OCI-LY3 (cell line): Measurements from ENCODE around the gene ACTL6B.

Source experiments
- EZH2phosphoT487 ChIP-seq: fragments of 200-600 bp; shearing (Covaris generic); IDR thresholded peaks from 2 replicates; pipeline ENCODE4 v1.6.1; 2018; ENCODE audit warnings: antibody characterized with exemption, mixed run types, low read depth
- TF ChIP-seq, protein P1 (sequence below): fragments of 200-600, 300-600 bp; sonication (generic); IDR thresholded peaks from 2 replicates; pipeline ENCODE4 v1.5.1; 2014; ENCODE audit warnings: antibody characterized with exemption, low read length, low read depth

DNA sequence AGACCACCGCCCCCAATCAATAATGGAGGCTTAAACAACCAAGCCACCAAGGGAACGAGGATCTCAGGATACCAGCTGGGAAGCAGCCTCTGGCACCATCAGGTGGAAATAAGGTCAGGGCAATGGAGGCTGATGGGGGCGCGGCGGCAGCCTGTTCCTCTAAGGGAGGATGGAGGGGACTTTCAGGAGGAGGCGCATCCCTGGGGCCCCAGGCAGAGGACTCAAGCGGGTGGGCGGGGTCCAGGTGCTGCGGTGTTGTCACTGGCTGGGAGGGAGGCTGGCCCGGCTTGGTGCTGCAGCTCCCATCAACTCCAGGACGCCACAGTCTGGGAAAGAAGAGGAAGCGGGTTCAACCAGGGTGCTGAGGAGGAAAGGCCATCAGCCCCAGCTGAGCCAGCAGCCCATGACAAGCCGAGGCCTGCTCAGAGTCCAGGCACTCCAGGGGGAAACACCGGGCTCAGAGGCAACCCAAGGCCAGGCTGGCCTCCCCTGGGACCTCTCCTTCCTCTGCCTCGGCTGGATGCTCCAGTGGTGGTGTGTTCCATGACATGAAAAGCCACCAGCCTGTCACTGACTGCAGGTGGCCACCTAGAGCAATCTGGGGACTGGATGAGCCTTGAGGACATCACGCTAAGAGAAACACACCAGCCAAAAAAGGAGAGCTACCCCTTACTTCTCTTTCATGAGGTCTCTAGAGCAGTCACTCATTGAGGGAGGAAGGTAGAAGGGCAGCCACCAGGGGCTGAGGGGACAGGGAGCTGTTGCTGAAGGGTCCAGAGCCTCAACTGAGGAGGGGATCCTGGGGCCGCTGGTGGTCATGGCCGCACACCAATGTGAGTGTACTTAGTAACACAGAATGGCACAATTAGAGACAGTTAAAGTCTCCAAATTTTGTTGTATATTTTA lies 33.2 kb upstream of the ACTL6B start:
- TF ChIP-seq, protein P1, sequence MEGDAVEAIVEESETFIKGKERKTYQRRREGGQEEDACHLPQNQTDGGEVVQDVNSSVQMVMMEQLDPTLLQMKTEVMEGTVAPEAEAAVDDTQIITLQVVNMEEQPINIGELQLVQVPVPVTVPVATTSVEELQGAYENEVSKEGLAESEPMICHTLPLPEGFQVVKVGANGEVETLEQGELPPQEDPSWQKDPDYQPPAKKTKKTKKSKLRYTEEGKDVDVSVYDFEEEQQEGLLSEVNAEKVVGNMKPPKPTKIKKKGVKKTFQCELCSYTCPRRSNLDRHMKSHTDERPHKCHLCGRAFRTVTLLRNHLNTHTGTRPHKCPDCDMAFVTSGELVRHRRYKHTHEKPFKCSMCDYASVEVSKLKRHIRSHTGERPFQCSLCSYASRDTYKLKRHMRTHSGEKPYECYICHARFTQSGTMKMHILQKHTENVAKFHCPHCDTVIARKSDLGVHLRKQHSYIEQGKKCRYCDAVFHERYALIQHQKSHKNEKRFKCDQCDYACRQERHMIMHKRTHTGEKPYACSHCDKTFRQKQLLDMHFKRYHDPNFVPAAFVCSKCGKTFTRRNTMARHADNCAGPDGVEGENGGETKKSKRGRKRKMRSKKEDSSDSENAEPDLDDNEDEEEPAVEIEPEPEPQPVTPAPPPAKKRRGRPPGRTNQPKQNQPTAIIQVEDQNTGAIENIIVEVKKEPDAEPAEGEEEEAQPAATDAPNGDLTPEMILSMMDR = no peak
- no peak for TF ChIP-seq EZH2phosphoT487
